ENCODE data around the gene GDPD5.
A peak's percentile ranks its signal among the peaks of the same experiment; 100 is the strongest.
"Not testable (repeated sequence)": the region's sequence is repeated elsewhere in the genome, so short reads cannot be mapped to it uniquely, and the experiment has no call there.

Gene GDPD5

GRCh38 chr11:75413864-75414263, 111.9 kb downstream of the GDPD5 start:
- no peak overlapping the region for H3K27ac ChIP-seq
- no peak for TF ChIP-seq CTCF (conservative IDR thresholded peaks at IDR 0.05)

DNA sequence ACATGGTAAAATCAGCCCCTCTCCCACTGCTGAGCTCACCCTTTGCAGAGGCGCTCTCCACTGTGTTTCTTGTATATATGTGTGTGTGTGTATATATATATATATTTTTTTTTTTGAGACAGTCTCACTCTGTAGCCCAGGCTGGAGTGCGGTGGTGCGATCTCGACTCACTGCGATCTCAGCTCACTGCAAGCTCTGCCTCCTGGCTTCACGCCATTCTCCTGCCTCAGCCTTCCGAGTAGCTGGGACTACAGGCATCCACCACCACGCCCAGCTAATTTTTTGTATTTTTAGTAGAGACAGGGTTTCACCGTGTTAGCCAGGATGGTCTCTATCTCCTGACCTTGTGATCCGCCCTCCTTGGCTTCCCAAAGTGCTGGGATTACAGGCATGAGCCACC, 112.6 kb downstream of the GDPD5 start:
- H3K27ac ChIP-seq, result not testable (repeated sequence)

DNA sequence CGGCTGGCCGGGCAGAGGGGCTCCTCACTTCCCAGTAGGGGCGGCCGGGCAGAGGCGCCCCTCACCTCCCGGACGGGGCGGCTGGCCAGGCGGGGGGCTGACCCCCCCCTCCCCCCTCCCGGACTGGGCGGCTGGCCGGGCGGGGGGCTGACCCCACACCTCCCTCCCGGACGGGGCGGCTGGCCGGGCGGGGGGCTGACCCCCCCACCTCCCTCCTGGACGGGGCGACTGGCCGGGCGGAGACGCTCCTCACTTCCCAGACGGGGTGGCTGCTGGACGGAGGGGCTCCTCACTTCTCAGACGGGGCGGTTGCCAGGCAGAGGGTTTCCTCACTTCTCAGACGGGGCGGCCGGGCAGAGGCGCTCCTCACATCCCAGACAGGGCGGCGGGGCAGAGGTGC, 115.8 kb downstream of the GDPD5 start:
- not testable (repeated sequence) for H3K27ac ChIP-seq

DNA sequence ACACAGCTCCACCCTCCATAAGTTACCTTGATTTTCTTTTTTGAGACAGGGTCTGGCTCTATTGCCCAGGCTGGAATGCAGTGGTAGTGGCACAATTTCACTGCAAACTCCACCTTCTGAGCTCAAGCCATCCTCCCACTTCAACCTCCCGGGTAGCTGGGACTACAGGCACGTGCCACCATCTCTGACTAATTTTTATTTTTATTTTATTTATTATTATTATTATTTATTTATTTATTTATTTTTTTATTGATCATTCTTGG, 116.9 kb downstream of the GDPD5 start:
- no peak for TF ChIP-seq CTCF (conservative IDR thresholded peaks at IDR 0.05)
- H3K27ac ChIP-seq, result no peak overlapping the region

- H3K27ac ChIP-seq, result no peak overlapping the region
- no peak for TF ChIP-seq CTCF (conservative IDR thresholded peaks at IDR 0.05)
Observed at GRCh38 chr11:75406338-75406777, 119.4 kb downstream of the GDPD5 start.

GRCh38 chr11:75403983-75404658, 121.6 kb downstream of the GDPD5 start:
- TF ChIP-seq CTCF (conservative IDR thresholded peaks at IDR 0.05), result no peak
- H3K27ac ChIP-seq, result 0 out of 2 replicates have a peak overlapping the region, but pooled peaks have one; percentile 18

GRCh38 chr11:75403037-75403436, 122.7 kb downstream of the GDPD5 start:
- H3K27ac ChIP-seq, result no peak overlapping the region
- TF ChIP-seq CTCF (conservative IDR thresholded peaks at IDR 0.05), result no peak

- no peak for TF ChIP-seq CTCF (conservative IDR thresholded peaks at IDR 0.05)
- H3K27ac ChIP-seq, result peak overlapping the region; percentile 94; the same call in 1 of the 2 replicates
Observed at GRCh38 chr11:75402002-75402773, 123.6 kb downstream of the GDPD5 start.

All from VCaP (cell line).